Hematopoietic multipotent progenitor cell treated with erythropoietin and hydrocortisone succinate and interleukin-3 and kit ligand, for 15 days (in vitro differentiated cells): ENCODE measurements around the gene ASAP3.

Experiments used
- DNase-seq: peaks from one replicate; pipeline ENCODE4 v3.0.0-alpha.2; 2015; ENCODE audit warnings: low spot score

Gene ASAP3

GRCh38 chr1:23483321-23484252, at the start of gene ASAP3:
Gene ASAP3, minus strand, starts transcription at chr1:23484179. Its CDS starts 46 bp downstream, at chr1:23484133.
- DNase-seq = no peak

- no peak for DNase-seq
Measured at GRCh38 chr1:23533246-23534023, 49.5 kb upstream of the ASAP3 start.

GRCh38 chr1:23531562-23532094, 47.6 kb upstream of the ASAP3 start:
- no peak for DNase-seq

- peak; percentile 92 for DNase-seq
Measured at GRCh38 chr1:23530747-23531561, 47.0 kb upstream of the ASAP3 start, which contains the start of gene E2F2. Gene E2F2, minus strand, starts transcription at chr1:23531233. Its CDS starts 440 bp downstream, at chr1:23530793.

GRCh38 chr1:23530087-23530746, 46.2 kb upstream of the ASAP3 start:
- DNase-seq = peak; percentile 58

GRCh38 chr1:23529146-23530086, 45.4 kb upstream of the ASAP3 start:
- peak; percentile 79 for DNase-seq

- DNase-seq = peak; percentile 98
Measured at GRCh38 chr1:23528250-23528978, 44.4 kb upstream of the ASAP3 start.

- DNase-seq = no peak
Measured at GRCh38 chr1:23527900-23528249, 43.9 kb upstream of the ASAP3 start.

GRCh38 chr1:23527366-23527765, 43.4 kb upstream of the ASAP3 start:
- no peak for DNase-seq

- DNase-seq = peak; percentile 42
Measured at GRCh38 chr1:23526329-23527041, 42.5 kb upstream of the ASAP3 start.

GRCh38 chr1:23525558-23526250, 41.7 kb upstream of the ASAP3 start:
- DNase-seq = peak; percentile 58

- DNase-seq = peak; percentile 99
Measured at GRCh38 chr1:23524716-23525401, 40.9 kb upstream of the ASAP3 start.

GRCh38 chr1:23524163-23524562, 40.2 kb upstream of the ASAP3 start:
- DNase-seq = peak; percentile 52

- no peak for DNase-seq
Measured at GRCh38 chr1:23522244-23522982, 38.4 kb upstream of the ASAP3 start.

- peak; percentile 71 for DNase-seq
Measured at GRCh38 chr1:23521588-23521987, 37.6 kb upstream of the ASAP3 start.

- no peak for DNase-seq
Measured at GRCh38 chr1:23517581-23517980, 33.6 kb upstream of the ASAP3 start.

GRCh38 chr1:23515905-23516304, 31.9 kb upstream of the ASAP3 start:
- DNase-seq = no peak
